ENCODE measurements around the gene CDC42EP5.

Gene CDC42EP5

DNA sequence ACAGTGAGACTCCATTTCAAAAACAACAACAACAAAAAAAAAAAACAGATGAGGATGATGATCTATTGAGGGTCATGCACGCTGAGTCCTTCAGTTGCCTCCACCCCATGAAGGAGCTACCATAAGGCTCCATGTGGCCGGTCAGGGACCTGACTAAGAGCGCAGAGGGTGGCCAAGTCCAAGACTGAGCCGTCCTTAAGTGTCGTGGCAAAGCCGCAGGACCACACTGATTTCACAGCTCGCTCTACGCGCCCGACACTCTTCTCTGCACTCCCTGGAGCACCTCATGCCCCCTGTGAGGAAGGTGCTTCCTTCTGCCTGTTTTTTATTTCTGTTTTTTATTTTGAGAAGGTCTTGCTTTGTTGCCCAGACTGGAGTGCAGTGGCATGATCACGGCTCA, 45.5 kb downstream of the CDC42EP5 start:
- no peaks in the 10 kb centered on the region for H3K79me2 ChIP-seq (ENCODE audit: control insufficient read depth, low read length)
- H3K4me3 ChIP-seq (ENCODE audit: low read length): no peak overlapping the region
- H3K9me2 ChIP-seq (replicated peaks; ENCODE audit: control insufficient read depth, low read length): no peaks in the 10 kb centered on the region
- no peak overlapping the region for H3K4me2 ChIP-seq (ENCODE audit: low read length)
- no peaks in the 10 kb centered on the region for H3K36me3 ChIP-seq (ENCODE audit: control insufficient read depth, low read length)
- peaks cover 2% of the 10 kb centered on the region; the same call in 1 of the 2 replicates for H3K4me1 ChIP-seq (ENCODE audit: control insufficient read depth, low read length)
- H3K9me3 ChIP-seq (ENCODE audit: control insufficient read depth, insufficient read depth, low read length): no peaks in the 10 kb centered on the region
- no peak overlapping the region for H3K27ac ChIP-seq (ENCODE audit: low read depth, low read length)
- H3K27me3 ChIP-seq (ENCODE audit: control insufficient read depth, low read length): peaks cover 13% of the 10 kb centered on the region
- TF ChIP-seq, protein P1, sequence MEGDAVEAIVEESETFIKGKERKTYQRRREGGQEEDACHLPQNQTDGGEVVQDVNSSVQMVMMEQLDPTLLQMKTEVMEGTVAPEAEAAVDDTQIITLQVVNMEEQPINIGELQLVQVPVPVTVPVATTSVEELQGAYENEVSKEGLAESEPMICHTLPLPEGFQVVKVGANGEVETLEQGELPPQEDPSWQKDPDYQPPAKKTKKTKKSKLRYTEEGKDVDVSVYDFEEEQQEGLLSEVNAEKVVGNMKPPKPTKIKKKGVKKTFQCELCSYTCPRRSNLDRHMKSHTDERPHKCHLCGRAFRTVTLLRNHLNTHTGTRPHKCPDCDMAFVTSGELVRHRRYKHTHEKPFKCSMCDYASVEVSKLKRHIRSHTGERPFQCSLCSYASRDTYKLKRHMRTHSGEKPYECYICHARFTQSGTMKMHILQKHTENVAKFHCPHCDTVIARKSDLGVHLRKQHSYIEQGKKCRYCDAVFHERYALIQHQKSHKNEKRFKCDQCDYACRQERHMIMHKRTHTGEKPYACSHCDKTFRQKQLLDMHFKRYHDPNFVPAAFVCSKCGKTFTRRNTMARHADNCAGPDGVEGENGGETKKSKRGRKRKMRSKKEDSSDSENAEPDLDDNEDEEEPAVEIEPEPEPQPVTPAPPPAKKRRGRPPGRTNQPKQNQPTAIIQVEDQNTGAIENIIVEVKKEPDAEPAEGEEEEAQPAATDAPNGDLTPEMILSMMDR (IDR thresholded peaks at IDR 0.05; ENCODE audit: low read depth, low read length, poor library complexity, severe bottlenecking): no peak
- TF ChIP-seq EZH2phosphoT487 (IDR thresholded peaks at IDR 0.05; ENCODE audit: borderline replicate concordance, low read length): no peak
- peaks cover 3% of the 10 kb centered on the region; the same call in 1 of the 2 replicates for H4K20me1 ChIP-seq (ENCODE audit: control insufficient read depth, insufficient read depth, low read depth, low read length)
- no peaks in the 10 kb centered on the region for H3F3A ChIP-seq (ENCODE audit: control insufficient read depth, insufficient read depth)

DNA sequence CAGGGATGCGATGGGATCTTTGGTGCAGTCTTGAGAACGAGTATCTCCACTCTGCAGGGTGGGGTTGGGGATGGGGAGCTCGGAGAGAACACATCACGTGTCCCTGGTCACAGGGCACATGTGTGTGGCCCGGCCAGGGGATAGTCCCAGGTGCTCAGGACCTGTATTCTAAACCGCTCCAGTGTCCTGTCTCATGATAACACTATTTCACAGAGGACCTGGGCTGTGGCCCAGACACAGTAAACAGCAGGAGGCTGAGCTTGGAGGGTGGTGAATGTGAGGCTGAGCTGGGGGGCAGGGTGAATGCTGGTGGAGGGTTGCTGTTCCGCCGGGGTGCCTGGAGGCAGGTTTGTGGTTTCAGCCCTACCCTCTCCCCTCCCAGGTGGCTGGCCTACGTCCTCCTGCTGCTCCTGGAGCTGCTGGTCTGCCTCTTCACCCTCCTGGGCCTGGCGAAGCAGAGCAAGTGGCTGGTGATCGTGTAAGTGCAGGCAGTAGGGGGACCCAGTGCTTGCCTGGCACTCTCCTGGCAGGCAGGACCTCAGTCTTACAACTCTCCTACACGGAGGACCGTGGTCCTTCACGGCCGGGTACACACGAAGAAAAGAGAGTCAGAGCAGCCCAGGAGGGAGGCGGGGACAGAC, 46.7 kb downstream of the CDC42EP5 start:
- no peaks in the 10 kb centered on the region for H3K79me2 ChIP-seq (ENCODE audit: control insufficient read depth, low read length)
- H3K9me3 ChIP-seq (ENCODE audit: control insufficient read depth, insufficient read depth, low read length): no peaks in the 10 kb centered on the region
- H3F3A ChIP-seq (ENCODE audit: control insufficient read depth, insufficient read depth): no peaks in the 10 kb centered on the region
- no peaks in the 10 kb centered on the region for H3K36me3 ChIP-seq (ENCODE audit: control insufficient read depth, low read length)
- H3K4me3 ChIP-seq (ENCODE audit: low read length): no peak overlapping the region
- H4K20me1 ChIP-seq (ENCODE audit: control insufficient read depth, insufficient read depth, low read depth, low read length): peaks cover under 1% of the 10 kb centered on the region; the same call in 1 of the 2 replicates
- H3K9me2 ChIP-seq (replicated peaks; ENCODE audit: control insufficient read depth, low read length): no peaks in the 10 kb centered on the region
- no peak overlapping the region for H3K4me2 ChIP-seq (ENCODE audit: low read length)
- TF ChIP-seq, protein P1 (IDR thresholded peaks at IDR 0.05; ENCODE audit: low read depth, low read length, poor library complexity, severe bottlenecking): no peak
- no peak for TF ChIP-seq EZH2phosphoT487 (IDR thresholded peaks at IDR 0.05; ENCODE audit: borderline replicate concordance, low read length)
- H3K27me3 ChIP-seq (ENCODE audit: control insufficient read depth, low read length): peaks cover 14% of the 10 kb centered on the region
- H3K27ac ChIP-seq (ENCODE audit: low read depth, low read length): no peak overlapping the region
- H3K4me1 ChIP-seq (ENCODE audit: control insufficient read depth, low read length): peaks cover 2% of the 10 kb centered on the region; the same call in 1 of the 2 replicates

DNA sequence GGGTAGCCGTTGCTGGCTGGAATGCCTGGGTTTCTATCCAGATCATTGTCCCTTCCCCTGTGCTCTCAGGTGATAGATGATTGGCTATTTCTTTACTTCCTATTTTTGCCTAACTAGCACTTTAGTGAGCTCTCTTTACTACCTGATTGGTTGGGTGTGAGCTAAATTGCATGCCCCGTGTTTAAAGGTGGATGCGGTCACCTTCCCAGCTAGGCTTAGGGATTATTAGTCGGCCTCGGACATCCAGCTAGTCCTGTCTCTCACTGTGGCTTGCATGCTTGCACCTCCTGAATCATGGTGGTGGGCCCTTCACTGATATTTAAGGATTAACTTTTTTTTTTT, 47.7 kb downstream of the CDC42EP5 start:
- Histone ChIP-seq H3K79me2 (ENCODE audit: control insufficient read depth, low read length) (no peaks in the 10 kb centered on the region), H3K4me1 (ENCODE audit: control insufficient read depth, low read length) (no peaks in the 10 kb centered on the region), H3K9me2 (replicated peaks; ENCODE audit: control insufficient read depth, low read length) (no peaks in the 10 kb centered on the region), H3K27ac (ENCODE audit: low read depth, low read length) (no peak overlapping the region), H3K27me3 (ENCODE audit: control insufficient read depth, low read length) (peaks cover 13% of the 10 kb centered on the region), H3K4me2 (ENCODE audit: low read length) (no peak overlapping the region), H3K9me3 (ENCODE audit: control insufficient read depth, insufficient read depth, low read length) (no peaks in the 10 kb centered on the region), H3F3A (ENCODE audit: control insufficient read depth, insufficient read depth) (no peaks in the 10 kb centered on the region), H3K36me3 (ENCODE audit: control insufficient read depth, low read length) (no peaks in the 10 kb centered on the region), H3K4me3 (ENCODE audit: low read length) (no peak overlapping the region), H4K20me1 (ENCODE audit: control insufficient read depth, insufficient read depth, low read depth, low read length) (no peaks in the 10 kb centered on the region)
- TF ChIP-seq EZH2phosphoT487 (IDR thresholded peaks at IDR 0.05; ENCODE audit: borderline replicate concordance, low read length): no peak
- TF ChIP-seq, protein P1 (IDR thresholded peaks at IDR 0.05; ENCODE audit: low read depth, low read length, poor library complexity, severe bottlenecking): no peak
